Ascending aorta (tissue), 2 donors: ENCODE measurements around the gene KIF3C. TPM values are rescaled to one million over a fixed set of nuclear protein-coding genes. Genes with fewer than 3 reads are reported as not detected.

Experiments
- DNase-seq, 2 donors: peaks; one replicate each; pipeline ENCODE4 v3.0.0-alpha.2; 2019; ENCODE audit warnings: low spot score in 2 of 2
- H3K27ac ChIP-seq, 2 donors: fragments of 200-600 bp; sonication (generic); one replicate each; pipeline ENCODE4 v1.5.1; 2016 to 2017; ENCODE audit warnings: mild to moderate bottlenecking in 1 of 2
- H3K27me3 ChIP-seq: fragments of 200-600 bp; sonication (generic); one replicate; pipeline ENCODE4 v1.5.1; 2017
- H3K36me3 ChIP-seq, 2 donors: fragments of 200-600 bp; sonication (generic); one replicate each; pipeline ENCODE4 v1.5.1; 2016
- H3K4me1 ChIP-seq, 2 donors: fragments of 200-600 bp; sonication (generic); one replicate each; pipeline ENCODE4 v1.5.1; 2016 to 2017; ENCODE audit warnings: mild to moderate bottlenecking in 1 of 2
- H3K4me3 ChIP-seq, 2 donors: fragments of 200-600 bp; sonication (generic); one replicate each; pipeline ENCODE4 v1.5.1; 2016 to 2017; ENCODE audit warnings: mild to moderate bottlenecking in 1 of 2
- H3K9me3 ChIP-seq, 2 donors: fragments of 200-600 bp; sonication (generic); one replicate each; pipeline ENCODE4 v1.5.1; 2016
- CTCF ChIP-seq, 3 experiments: fragments of 200-600 bp in 2 of 3; fragments of 450-650 bp in 1 of 3; sonication (generic) in 2 of 3; IDR thresholded peaks; one replicate each; pipeline ENCODE4 v1.5.1; 2016 to 2019; ENCODE audit warnings: antibody characterized with exemption in 3 of 3, mild to moderate bottlenecking in 1 of 3, moderate library complexity in 1 of 3
- intact Hi-C: fragments of 100-400 bp; cut with DNase I; formaldehyde crosslinking; loops from one replicate; pipeline ENCODE4 v1.15.1; 2023
- total RNA-seq: library from RNA; depleted of rRNA; stranded (reverse); fragments of >200 nt; gene quantifications from one replicate; pipeline ENCODE4 v1.1.0, GENCODE V29; 2016

KIF3C gene
- total RNA-seq, 1 donor from 2014 or later, result 11.9 TPM

- no peaks in the 10 kb centered on the region for H3K9me3 ChIP-seq
- TF ChIP-seq CTCF (IDR thresholded peaks at IDR 0.05), result no peak
- peaks cover 0 to 10% of the 10 kb centered on the region in 2 donors for H3K4me1 ChIP-seq
- no peaks in the 10 kb centered on the region for H3K27me3 ChIP-seq
- peak overlapping the region; percentile 70 to 77 for H3K4me3 ChIP-seq
- DNase-seq, result peak in 1 of 2 donors; percentile 69
- peak overlapping the region; percentile 81 to 90 for H3K27ac ChIP-seq
- intact Hi-C loops, result loop anchor here (2.0 to 10.0 kb wide), 7 partner anchors 25 to 905 kb away; partner anchors contain the start of genes DNAJC27, DTNB, HADHA and HADHB
- no peaks in the 10 kb centered on the region for H3K36me3 ChIP-seq
Measured at GRCh38 chr2:25877431-25878360, 104.6 kb downstream of the KIF3C start.

Other genes starting within 250 kb of the KIF3C start
- gene ASXL2, start 104.0 kb downstream of the KIF3C start, total RNA-seq, result 8.7 TPM
- gene RAB10, start 51.6 kb upstream of the KIF3C start, total RNA-seq, result 181 TPM
- gene GAREM2, start 190.6 kb upstream of the KIF3C start, total RNA-seq, result 2.1 TPM